GM18498 (cell line): Measurements from ENCODE around the gene TEK.

Experiments used
- ATAC-seq: cut with Tn5 transposase; IDR thresholded peaks from one replicate; pipeline ENCODE4 v1.9.1; 2021; ENCODE audit warnings: mild to moderate bottlenecking, moderate library complexity; ENCODE audit not compliant: unreplicated experiment

Gene TEK

DNA sequence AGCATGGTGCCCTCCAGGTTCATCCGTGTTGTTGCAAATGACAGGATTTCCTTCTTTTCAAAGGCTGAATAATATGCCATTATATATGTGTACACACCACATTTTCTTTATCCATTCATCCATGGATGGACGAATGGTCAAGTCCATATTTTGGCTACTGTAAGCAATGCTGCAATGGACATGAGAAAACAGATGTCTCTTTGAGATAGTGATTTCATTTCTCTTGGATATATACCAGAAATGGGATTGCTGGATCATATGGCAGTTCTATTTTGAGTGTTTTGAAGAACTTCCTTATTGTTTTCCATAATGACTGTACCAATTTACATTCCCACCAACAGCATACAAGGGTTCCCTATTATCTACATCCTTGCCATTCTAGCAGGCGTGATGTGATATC is 67.9 kb downstream of the TEK start:
- no peak for ATAC-seq

DNA sequence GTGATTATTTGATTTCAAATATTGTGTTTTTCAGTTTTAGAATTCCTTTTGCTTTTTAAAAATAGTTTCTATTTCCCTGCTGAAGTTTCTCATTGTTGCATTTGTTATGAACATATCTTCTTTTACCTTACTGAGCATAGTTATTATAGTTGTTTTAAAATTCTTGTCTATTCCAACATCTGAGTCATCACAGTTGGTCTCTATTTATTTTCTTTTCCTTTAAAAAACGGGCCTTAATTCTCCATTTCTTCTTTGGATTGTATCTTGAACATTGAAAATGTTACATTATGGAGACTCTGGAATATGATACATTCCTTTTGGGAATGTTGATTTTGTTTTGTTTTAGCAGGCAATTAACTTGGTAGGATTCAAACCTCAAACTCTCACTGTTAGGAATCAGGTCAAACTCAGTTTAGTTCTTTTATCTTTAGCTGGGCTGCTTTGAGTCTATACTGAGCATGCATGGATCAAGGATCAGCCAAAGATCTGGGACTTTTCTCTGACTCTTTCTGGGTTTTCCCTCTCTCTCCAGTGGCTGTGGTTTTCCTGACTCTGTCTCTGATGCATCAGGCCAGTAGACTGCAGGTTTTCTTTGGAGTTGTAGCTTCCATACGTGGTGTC is 70.3 kb downstream of the TEK start:
- ATAC-seq, result no peak

DNA sequence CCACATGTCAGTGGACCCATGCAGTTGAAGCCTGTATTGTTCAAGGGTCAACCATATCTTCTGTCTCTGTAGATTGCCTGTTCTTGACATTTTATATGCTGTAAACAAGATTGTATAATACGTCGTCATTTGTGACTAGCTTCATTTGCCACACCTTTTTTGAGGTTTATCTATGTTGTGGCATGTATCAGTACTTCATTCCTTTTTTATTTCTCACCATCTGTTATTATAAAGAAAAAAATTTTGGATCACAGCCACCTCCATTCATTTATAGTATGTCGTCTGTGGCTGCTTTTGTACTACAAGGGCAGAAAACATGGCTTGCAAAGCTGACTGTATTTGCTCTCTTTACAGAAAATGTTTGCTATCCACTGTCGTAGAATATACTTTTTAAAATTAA is 72.4 kb downstream of the TEK start:
- no peak for ATAC-seq

DNA sequence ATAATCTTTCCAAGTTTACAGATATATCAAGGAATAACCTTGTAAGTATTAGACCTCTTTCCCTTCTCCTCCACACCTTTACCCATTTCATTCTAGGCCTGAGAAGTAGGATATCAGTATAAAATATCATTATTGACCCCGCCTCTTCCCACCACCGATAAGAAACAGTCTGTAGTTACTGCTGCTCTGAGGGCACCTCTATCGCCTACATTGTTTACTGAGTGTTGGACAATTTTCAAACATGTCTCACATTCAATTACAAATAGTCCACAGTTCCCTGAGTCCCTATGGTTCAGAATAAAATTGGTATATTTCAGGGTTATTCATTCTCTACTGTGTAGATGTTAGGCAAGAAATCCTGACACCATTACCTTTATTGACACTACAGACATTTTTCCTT is 73.4 kb downstream of the TEK start:
- no peak for ATAC-seq

DNA sequence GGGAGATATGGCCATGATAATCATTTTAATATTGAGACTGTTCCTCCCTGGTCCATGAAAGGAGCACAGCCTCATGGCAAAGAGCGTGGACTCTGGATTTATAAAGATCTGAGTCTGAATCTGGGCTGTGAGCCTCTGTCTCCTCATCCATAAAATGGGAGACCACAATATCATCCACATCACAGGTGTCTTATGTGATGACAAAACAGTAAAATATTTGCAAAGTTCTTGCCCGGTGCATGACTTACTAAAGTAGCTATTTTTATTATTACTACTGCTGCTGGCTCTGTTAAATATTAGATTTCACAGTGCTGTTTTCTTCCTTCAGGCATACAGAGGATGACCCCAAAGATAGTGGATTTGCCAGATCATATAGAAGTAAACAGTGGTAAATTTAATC is 74.1 kb downstream of the TEK start:
- ATAC-seq, result no peak

DNA sequence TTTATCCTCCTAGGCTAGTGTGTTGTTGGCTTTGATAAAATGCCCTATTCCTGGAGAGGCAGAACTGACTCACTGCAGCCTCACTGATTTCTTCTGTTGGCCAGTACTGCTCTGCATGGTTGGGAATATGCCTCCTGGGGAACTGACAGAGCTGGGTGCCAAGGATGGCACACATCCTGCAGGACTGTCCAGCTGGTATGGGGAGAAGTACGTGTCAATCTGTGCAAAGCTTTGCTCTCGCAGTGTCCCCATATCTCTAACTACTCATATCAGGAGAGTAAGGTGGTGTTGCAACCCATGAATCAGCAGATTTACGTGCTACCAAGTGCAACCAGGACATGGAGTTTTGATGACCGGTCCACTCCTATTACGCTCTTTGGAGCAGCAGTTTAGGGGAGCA is 74.7 kb downstream of the TEK start:
- no peak for ATAC-seq

DNA sequence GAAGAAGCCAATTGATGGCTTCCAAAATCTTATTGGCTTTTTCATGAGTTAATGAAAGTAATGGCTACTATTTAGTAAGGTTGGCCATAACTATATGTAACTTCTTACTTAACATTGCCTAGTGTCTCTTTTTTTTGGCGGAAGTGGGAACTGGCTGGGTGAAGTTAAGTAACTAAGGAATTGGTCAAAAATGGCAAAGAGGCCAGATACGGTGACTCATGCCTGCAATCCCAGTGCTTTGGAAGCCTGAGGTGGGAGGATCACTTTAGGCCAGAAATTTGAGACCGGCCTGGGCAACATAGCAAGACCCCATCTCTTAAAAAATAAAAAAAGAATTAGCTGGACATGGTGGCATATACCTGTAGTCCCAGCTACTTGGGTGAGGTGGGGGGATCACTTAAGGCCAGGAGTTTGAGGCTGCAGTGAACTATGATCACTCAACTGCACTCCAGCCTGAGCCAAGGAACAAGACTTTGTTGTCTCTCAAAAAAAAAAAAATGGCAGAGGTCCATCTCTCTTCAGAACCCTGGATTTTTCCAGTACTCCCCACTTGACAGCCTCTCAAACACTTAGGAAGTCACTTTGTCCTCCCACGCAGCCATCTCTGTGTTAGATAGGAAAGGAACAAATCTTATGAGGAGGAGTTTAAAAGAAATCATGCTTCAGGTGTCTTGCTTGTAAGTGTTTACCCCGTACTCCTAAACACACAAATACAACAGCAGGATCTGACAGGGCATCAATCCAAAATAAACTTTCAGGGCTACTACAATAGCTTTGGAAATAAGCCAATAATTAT is 75.7 kb downstream of the TEK start:
- ATAC-seq, result no peak

DNA sequence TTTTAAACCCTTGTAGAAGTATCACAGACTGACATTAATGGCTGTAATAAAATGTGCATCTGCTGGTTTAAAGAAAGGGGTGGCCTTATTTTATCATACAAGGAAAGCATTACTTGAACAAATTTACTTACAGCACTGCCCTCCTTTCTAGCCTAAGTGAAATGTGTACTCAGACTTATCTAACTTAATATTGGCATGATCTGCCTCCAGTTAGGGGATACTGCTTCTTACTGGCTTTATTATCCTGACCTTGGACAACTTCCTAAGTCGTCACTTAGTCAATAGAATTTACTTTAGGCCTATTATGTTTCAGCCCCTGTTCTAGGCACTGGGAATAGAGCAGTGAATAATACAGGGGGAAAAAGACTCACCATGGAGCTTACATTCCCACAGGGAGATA is 79.4 kb downstream of the TEK start:
- ATAC-seq, result no peak

DNA sequence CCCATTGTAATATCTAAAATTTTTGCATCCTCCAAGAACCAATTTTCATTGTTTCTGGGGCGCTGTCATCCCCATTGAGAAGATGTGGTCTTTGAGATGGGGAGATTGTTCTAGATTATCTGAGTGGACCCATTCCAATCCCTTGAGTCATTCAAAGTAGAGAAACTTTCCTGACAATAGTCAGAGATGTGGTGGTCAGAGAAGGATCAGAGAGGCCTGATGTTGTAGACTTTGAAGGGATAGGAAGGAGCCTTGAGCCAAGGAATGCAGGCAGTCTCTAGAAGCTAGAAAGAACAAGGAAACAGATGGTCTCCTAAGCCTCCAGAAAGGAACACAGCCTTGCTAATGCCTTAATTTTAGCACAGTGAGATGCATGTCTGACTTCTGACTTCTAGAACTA is 80.4 kb downstream of the TEK start:
- ATAC-seq, result no peak

DNA sequence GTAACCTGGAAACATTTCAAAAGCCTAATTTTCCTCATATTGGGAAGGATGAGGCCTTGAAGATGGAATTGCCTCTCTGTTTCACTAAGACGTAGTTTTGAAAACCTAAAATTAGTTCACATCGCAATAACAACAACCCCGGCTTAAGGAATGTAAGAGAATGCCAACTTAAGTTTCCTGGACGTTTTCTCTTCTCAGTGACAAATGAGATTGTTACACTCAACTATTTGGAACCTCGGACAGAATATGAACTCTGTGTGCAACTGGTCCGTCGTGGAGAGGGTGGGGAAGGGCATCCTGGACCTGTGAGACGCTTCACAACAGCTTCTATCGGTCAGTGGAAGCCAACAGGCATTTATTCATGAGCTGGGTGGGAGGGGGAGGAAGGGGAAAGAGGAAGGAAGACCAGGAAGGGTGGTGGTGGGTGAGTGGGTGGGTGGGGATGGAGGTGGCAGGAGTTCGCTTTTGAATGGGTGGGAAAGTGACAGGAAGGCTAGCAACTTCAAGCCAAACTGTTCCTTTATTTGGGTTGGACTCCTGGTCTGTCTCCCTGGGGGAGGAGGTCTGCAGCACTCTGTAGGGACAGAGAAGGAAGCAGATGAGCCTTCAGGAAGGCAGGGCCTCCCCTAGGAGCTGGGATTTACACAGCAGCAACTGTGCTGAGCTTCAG is 83.4 kb downstream of the TEK start:
- no peak for ATAC-seq

DNA sequence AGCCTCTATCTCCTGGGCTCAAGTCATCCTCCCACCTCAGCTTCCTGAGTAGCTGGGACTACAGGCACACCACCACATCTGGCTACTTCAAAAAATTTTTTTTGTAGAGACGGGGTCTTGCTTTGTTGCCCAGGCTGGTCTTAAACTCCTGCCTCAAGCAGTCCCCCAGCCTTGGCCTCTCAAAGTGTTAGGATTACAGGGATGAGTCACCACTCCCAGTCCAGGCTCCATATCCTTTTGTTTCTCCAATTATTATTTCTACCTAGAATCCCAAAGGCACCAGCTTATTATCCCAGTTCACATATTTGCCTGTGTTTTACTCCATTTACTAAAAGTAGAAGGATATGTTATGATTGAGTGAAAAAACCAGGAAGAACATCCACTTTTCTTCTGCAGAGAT is 84.9 kb downstream of the TEK start:
- no peak for ATAC-seq

DNA sequence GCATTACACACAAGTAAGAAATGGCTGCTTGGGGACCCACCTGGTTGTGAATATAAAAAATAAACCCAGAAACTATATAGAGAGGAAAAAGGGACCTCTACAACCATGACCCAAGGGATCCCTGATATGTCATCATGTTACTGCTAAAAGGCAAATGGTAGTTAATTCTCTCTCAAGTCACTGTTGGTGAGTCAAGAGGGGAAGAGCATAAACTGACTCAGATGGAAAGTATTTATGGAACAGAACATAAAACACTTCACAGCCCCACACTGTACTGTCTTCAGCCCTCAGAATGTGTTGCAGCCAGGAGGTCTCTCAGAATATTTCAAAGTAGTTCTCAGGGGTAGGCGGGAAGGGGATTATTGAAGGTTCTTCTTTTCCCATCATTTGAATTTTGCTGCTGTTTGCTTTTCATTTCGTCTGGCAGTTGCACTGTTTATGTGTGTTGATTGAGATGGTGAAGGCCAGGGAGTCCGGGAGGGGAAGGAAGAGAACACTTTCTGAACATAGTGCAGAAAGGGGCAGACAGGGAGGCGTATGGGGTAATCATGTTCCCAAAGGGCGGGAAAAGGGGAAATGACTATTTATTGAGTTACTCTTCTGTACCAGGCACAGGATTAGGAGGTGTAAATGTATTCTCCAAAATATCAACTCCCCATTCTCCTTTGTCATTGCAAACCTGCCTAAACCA is 85.5 kb downstream of the TEK start:
- ATAC-seq, result no peak

DNA sequence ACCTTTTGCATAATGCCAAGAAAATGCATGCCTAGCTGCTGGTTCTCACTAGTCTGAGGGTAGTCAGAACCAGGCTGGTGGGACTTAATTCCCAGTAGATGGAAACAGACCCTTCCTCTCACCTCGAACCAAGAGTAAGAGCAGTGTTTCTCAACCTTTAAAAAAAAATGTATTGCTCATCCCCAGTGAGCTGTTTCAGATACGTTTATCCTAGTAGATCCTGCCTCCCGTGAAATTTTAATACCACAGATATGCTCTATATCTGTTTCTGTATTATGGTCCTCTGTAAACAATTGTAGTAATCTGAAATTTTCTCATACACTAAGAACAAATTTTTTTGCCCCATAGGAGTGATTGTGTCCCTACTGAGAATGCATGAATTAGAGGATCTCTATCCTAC is 86.2 kb downstream of the TEK start:
- ATAC-seq, result no peak

DNA sequence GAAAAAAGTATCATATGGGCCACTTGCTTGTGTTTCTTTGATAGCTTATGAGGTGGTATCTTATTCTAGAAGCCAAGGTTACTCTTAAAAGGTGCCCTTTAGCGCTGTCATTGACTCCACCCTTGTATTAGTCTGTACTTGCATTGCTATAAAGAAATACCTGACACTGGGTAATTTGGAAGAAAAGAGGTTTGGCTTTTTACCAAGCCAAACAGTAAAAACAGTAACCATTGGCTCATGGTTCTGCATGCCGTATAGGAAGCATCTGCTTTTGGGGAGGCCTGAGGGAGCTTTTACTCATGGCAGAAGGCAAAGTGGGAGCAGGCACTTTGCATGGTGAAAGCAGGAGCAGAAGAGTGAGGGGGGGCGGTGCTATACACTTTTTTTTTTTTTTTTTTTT is 87.4 kb downstream of the TEK start:
- ATAC-seq, result no peak

DNA sequence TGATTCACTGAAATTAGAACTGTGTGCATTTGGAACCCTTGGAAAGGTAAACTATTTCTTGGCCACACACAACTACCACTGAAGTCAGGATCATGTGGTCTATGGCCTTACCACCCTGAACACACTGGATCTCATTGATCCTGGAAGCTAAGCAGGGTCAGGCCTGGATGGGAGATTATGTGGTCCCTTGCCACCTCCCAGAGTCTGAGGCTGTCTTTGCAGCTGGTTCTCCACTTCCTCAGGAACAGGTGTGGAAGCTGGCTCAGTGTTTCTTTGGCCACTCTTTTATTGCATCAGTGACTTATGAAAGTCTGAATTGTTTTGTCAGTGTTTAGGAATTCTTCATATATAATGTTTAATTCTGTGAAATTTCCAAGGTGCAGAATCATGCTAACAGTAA is 89.2 kb downstream of the TEK start:
- ATAC-seq, result no peak

DNA sequence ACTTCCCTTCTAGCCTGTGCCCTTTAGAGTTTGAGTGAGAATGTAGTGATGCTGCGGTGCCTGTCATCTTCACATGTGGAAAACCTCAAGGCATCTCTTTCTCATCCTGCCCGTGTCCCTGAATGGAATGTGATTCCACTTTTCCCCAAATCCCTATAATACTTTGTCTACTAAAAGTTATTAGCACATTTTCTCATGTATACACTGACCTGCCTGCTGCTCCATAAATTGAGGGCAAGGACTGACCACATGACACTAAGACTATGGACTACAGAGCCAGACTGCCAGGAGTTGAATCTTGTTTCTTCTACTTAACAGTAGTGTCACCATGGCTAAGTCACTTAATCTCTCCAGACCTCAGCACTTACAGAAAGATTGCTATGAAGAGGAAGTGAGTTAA is 93.0 kb downstream of the TEK start:
- ATAC-seq, result no peak

DNA sequence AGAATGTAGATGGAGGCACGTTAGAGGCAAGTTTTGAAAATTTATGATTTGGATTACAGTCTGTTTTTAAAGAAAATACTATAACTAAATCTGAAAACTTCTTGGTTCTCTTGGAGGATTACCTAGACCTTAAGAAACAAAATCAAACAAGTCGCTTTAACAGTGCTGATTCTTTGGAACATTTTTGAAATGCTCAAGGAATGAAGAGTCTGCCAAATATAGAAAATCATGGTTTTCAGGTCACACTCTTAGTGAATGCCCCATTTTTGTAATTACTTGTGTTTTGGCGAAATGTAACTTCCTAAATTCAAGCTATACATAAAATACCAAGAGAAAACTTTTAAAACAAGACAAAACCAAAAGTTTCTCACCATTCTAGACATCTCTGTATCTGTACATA is 94.8 kb downstream of the TEK start:
- no peak for ATAC-seq

DNA sequence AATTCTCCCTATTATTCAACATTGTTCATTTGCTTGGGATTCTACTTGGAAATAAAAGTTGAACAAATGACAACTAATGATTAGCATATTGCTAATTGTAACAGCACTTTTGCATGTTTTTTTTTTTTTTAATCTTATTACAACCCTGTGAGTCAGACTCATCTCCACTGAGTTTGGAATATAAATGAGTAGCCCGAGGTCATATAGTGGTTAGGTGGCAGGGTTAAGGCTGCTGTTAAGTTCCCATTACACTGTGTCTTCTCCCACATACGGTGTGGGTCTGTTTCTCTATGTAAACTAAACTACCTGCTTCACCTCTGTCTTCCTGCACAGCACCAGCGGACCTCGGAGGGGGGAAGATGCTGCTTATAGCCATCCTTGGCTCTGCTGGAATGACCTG is 95.6 kb downstream of the TEK start:
- no peak for ATAC-seq

DNA sequence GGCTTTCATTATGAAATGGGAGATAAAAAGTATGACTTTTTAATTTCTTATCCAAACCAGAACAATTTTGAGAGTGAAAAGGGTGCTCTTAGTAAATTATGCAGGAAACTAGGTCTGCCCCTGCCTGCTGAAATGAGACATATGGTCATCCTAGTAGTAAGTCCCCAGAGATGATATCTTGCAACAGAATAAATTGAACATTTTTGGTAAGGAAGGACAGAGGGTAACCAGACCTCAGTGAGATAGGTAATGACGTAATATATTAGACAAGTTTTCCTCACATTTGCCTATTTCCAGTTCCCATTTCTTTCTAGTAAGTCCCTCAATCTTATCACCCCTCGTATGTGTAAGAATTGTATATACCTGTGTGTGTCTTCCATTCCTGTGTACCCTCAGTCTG is 96.2 kb downstream of the TEK start:
- no peak for ATAC-seq

DNA sequence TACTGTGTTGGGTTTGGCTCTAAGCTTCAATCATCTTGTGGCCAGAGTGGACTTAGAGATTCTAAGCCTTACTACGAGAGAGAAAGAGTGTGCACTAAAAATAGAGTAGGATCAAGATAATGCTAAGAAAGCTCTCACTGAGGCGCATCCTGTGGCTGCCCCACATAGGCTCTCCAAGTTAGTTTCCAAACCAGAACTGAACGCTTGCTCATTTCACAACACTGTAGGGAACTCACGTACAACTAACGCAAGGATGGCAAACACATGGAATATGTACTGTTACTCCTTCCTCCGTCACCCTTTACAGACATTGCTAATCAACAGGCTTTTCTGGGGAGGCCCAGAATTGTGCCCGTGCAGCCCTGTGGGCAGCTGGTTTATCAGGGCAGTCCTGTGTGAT is 97.0 kb downstream of the TEK start:
- ATAC-seq, result no peak

DNA sequence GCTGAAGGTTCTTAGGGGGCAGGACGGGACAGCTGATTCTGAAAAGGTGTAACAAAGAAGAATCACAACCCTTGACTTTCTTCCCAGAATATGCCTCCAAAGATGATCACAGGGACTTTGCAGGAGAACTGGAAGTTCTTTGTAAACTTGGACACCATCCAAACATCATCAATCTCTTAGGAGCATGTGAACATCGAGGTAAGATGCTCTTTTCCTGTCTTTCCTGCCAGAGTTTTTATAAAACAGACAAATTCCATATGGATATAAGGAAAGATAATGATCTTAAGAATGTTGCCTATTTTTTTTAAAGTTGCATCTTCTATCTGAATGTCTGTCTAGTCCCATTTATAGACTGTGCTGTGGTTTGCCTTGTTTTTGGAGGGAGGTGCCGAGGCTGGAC is 100.0 kb downstream of the TEK start:
- ATAC-seq, result no peak

DNA sequence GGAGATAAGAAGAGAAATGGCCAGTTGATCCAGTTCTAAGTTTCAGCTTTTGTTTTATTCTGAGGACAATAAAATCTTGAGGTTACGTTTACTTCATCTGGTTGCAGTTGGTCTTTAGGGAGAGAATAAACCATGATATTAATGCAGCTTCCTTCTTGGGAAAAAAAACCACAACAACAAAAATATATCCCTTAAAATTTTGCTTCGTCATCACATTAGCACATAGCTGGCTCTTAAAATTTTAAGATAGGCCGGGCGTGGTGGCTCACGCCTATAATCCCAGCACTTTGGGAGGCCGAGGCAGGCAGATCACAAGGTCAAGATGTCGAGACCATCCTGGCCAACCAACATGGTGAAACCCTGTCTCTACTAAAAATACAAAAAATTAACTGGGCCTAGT is 101.6 kb downstream of the TEK start:
- ATAC-seq, result no peak
